Measurements from ENCODE around the gene MACROD2. TPM values are rescaled to one million over a fixed set of nuclear protein-coding genes. Genes with fewer than 3 reads are reported as not detected.

Gene MACROD2
- polyA plus RNA-seq, 1 donor from 2014 or later = 23.2 TPM

- H3K9ac ChIP-seq (ENCODE audit: low read length) = no peak overlapping the region
- TF ChIP-seq EZH2 (IDR thresholded peaks at IDR 0.05; ENCODE audit: borderline replicate concordance, insufficient read depth, low read length, poor library complexity, severe bottlenecking) (no peak), TAF1 (IDR thresholded peaks at IDR 0.05; ENCODE audit: low read depth) (no peak), POLR2AphosphoS5 (IDR thresholded peaks at IDR 0.05) (no peak), REST (IDR thresholded peaks at IDR 0.05; ENCODE audit: borderline replicate concordance) (no peak), SMC3 (conservative IDR thresholded peaks at IDR 0.05; ENCODE audit: poor library complexity) (no peak), EP300 (conservative IDR thresholded peaks at IDR 0.05; ENCODE audit: poor library complexity, severe bottlenecking) (no peak), RAD21 (conservative IDR thresholded peaks at IDR 0.05) (no peak), MXI1 (conservative IDR thresholded peaks at IDR 0.05; ENCODE audit: poor library complexity, severe bottlenecking) (no peak), CTCF (IDR thresholded peaks at IDR 0.05; ENCODE audit: poor library complexity, severe bottlenecking) (no peak)
- H3K4me2 ChIP-seq (ENCODE audit: low read length) = no peak overlapping the region
- H3K4me3 ChIP-seq (ENCODE audit: low read length) = no peak overlapping the region
- H4K20me1 ChIP-seq (ENCODE audit: insufficient read depth) = no peaks in the 10 kb centered on the region
- no peaks in the 10 kb centered on the region for H3K9me3 ChIP-seq (ENCODE audit: low read length)
- H3K79me2 ChIP-seq (replicated peaks; ENCODE audit: insufficient read depth, low read length) = no peaks in the 10 kb centered on the region
- no peaks in the 10 kb centered on the region for H3K36me3 ChIP-seq (ENCODE audit: insufficient read depth, low read length)
- no peak overlapping the region for H2AFZ ChIP-seq (ENCODE audit: low read depth, low read length)
- H3K9me2 ChIP-seq (ENCODE audit: insufficient read depth, low read length) = no peaks in the 10 kb centered on the region
- H3K27me3 ChIP-seq (ENCODE audit: insufficient read depth, low read depth, low read length) = no peaks in the 10 kb centered on the region
- H3K27ac ChIP-seq (ENCODE audit: low read length) = no peak overlapping the region
- H3F3A ChIP-seq (ENCODE audit: insufficient read depth, low read length, poor library complexity, severe bottlenecking) = no peaks in the 10 kb centered on the region
These were observed 902.3 kb downstream of the MACROD2 start for GRCh38 chr20:14897608-14898007.

GRCh38 chr20:14902432-14903089, 907.2 kb downstream of the MACROD2 start:
- H3K9ac ChIP-seq (ENCODE audit: low read length) = no peak overlapping the region
- no peaks in the 10 kb centered on the region for H3K27me3 ChIP-seq (ENCODE audit: insufficient read depth, low read depth, low read length)
- H2AFZ ChIP-seq (ENCODE audit: low read depth, low read length) = no peak overlapping the region
- no peaks in the 10 kb centered on the region for H4K20me1 ChIP-seq (ENCODE audit: insufficient read depth)
- H3K9me3 ChIP-seq (ENCODE audit: low read length) = no peaks in the 10 kb centered on the region
- H3K79me2 ChIP-seq (replicated peaks; ENCODE audit: insufficient read depth, low read length) = no peaks in the 10 kb centered on the region
- H3K4me3 ChIP-seq (ENCODE audit: low read length) = no peak overlapping the region
- no peak for TF ChIP-seq POLR2AphosphoS5 (IDR thresholded peaks at IDR 0.05)
- TF ChIP-seq RAD21 (conservative IDR thresholded peaks at IDR 0.05) = no peak
- no peak for TF ChIP-seq SMC3 (conservative IDR thresholded peaks at IDR 0.05; ENCODE audit: poor library complexity)
- no peak for TF ChIP-seq EP300 (conservative IDR thresholded peaks at IDR 0.05; ENCODE audit: poor library complexity, severe bottlenecking)
- no peak for TF ChIP-seq REST (IDR thresholded peaks at IDR 0.05; ENCODE audit: borderline replicate concordance)
- TF ChIP-seq MXI1 (conservative IDR thresholded peaks at IDR 0.05; ENCODE audit: poor library complexity, severe bottlenecking) = no peak
- TF ChIP-seq TAF1 (IDR thresholded peaks at IDR 0.05; ENCODE audit: low read depth) = no peak
- no peak overlapping the region for H3K27ac ChIP-seq (ENCODE audit: low read length)
- no peak overlapping the region for H3K4me2 ChIP-seq (ENCODE audit: low read length)
- no peaks in the 10 kb centered on the region for H3K36me3 ChIP-seq (ENCODE audit: insufficient read depth, low read length)
- no peaks in the 10 kb centered on the region for H3F3A ChIP-seq (ENCODE audit: insufficient read depth, low read length, poor library complexity, severe bottlenecking)
- no peaks in the 10 kb centered on the region for H3K9me2 ChIP-seq (ENCODE audit: insufficient read depth, low read length)
